ENCODE measurements around the gene TMCO2.
"Not testable (repeated sequence)": the region's sequence is repeated elsewhere in the genome, so short reads cannot be mapped to it uniquely, and the experiment has no call there.

Gene TMCO2

DNA sequence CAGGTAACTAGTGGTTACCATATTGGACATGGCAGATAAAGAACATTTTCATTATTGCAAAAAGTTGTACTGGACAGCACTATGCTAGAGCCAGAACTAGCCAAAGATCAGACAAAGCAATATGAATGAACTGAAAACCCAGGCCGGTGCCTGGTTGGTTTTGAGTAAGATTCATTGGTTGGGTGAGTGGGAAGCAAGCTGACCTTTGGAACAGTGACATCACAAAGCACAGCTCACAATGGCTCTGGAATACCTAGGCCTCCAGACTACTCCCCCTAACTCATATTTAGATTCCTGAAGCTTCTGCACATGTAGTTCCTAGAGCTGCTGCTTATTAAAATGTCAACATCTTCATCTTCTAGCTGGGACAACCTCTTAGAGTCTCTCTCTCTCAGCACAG is at the start of gene TMCO2:
TMCO2 (plus strand) TSS at position 283 of the 400 bp plus-strand sequence; CDS start at position 340, 57 bp downstream.
- no peak for DNase-seq

DNA sequence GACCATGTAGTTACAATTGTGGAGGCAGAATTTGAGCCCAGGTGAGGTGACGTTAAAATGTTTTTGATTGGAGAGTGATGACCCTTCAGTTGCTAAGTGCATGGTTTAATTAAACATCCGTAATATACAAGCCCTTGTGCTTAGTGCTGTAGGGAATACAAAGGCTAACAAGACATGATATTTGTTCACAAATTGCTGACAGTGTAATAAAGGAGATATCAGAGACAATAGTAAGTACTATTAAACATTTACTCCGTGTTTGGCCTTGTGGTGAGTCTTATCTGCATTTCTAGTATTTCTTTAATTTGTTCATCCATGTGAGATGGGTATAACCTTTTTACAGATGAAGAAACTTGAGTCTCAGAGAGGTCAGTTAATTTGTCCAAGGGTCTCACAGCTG is 48.6 kb upstream of the TMCO2 start:
- no peak for DNase-seq

DNA sequence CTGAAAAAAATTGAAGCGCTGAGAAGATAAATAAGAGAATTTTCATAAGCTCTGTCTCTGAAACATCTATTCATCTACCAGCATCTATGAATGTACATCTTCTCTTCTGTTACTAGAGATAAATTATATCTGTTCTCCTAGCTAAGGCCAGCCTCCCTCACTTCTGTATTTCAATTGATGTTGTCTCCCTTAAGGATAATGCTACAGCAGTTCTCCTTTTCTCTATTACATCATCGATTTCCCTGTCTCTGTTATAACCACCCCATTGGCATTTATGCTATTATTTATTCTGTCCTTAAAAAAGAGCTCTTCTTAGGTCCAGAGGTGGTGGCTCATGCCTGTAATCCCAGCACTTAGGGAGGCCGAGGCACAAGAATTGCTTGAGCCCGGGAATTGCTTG is 42.9 kb upstream of the TMCO2 start:
- no peak for DNase-seq

DNA sequence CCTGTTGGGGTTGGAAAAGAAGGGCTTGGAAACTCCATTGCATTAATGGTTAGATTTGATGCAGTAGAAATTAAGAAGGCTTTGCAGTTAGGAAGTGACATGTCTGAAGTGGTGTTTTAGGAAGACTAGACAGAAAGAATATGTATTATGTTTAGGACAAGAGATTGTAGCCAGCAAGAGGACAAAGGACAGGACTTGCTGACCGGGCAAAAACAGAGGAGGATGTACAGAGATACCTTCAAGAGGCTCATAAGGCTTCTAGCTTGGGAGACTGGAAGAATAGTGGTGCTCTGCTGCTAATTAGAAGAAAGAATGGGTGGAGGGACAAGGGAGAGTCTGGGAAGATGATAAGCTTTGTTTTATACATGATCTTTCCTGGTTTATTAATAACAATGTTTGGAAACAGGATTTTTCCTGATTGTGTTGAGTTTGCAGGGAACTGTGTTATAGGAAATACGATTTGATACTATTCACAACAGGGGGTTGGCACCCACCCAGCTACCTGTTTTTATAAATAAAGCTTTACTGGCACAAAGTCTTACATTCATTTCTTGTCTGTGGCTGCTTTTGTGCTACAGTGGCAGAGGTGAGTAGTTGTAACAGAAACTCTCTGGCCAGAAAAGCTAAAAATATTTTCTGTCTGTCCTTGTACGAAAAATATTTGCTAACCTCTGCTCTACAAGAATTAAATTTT is 37.1 kb upstream of the TMCO2 start:
- DNase-seq: no peak

DNA sequence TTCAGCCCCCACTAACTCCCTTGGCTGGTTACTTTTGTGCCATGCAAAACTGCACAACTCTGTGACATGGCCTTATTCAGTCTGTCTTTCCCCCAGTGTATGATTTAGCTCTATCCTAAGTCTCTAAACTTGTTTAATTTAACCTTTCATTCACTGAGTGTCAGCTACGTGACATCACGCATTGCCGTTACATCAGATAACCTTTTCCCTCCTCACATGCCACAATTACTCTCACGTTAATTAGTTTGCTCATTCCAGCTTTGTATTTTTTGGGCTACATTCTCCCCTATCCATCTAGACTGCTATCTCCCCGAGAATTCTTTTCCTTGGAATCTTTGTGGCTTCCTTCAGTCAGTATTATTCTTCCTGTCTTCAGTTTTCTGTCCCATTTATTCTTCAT is 29.4 kb upstream of the TMCO2 start:
- no peak for DNase-seq

DNA sequence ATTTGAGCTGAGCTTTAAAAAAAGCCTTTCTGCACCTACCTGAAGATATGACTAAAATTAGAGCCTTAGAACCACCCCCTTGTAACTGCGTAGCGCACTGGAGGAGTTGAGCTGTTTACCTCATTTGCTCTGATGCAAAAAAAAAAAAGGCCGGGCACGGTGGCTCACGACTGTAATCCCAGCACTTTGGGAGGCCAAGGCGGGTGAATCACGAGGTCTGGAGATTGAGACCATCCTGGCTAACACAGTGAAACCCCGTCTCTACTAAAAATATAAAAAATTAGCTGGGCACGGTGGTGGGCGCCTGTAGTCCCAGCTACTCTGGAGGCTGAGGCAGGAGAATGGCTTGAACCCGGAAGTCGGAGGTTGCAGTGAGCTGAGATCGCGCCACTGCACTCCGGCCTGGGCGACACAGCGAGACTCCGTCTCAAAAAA is 26.2 kb upstream of the TMCO2 start:
- not testable (repeated sequence) for DNase-seq

DNA sequence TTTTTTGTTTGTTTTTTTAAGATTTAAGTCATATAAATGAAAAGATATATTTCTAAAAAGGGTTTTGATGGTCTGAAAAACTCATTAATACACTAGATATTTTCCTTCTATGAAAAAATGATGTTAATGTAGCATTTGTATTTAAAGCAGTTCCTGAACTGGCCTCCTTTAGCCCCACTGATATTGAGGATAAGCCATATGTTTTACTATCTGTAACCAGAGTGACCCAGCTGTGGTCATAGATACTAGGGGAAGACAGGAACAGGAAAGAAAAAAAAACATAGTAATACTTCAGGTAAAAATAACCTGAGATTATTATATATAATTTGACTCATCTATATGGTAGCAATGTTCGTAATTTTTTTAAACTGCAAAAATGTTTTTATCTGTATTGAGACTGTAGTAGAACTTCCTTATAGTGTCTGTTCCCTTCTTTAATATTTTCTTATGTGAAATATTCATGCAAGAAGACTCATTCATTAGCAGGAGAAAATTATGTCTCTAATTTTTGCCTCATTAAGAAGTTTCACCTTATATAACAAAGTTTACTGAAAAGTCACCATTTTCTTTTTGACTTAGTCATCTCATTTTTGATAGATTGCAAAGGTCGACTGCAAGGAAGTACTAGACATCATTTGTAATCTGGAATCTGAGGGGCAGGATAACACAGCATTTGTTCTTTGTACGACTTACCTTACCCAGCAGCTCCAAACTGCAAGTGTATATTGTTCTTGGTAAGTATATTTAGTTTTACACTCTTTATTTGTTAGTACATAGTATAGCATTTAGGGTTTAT is 25.6 kb upstream of the TMCO2 start:
- DNase-seq: no peak

DNA sequence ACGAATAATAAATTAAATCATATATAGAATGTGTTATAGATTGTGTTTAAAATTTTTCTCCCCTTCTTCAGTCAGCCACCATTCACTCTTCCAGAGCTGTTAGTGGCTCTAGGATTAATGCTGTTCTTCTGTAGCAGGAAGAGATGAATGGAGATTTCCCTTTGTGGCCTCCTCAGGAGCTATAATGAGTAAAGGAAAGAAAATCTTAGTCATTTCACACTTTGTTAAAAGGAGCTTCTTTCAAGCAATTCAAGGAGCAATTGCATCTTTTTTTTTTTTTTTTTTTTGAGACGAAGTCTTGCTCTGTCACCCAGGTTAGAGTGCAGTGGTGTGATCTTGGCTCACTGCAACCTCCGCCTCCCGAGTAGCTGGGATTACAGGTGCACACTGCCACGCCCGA is 23.7 kb upstream of the TMCO2 start:
- DNase-seq: no peak

DNA sequence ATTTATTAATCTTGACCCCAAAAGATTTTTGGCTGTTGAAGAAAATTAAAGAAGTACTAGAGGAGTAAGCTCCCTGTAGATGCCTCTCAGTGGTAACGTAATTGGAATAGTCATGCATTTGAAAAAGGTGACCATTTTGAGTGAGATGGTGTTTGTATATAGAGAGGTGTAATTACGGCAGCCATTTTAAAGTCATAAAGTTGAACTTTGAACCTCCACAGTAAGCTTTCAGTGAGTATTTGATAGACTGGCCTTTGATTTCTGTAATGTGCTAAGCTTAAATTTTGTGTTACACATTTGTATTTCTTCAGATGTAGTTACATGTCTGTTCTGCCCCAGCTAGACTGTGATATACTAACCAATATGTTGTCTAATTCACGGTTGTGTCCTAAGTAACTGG is 21.5 kb upstream of the TMCO2 start:
- no peak for DNase-seq

DNA sequence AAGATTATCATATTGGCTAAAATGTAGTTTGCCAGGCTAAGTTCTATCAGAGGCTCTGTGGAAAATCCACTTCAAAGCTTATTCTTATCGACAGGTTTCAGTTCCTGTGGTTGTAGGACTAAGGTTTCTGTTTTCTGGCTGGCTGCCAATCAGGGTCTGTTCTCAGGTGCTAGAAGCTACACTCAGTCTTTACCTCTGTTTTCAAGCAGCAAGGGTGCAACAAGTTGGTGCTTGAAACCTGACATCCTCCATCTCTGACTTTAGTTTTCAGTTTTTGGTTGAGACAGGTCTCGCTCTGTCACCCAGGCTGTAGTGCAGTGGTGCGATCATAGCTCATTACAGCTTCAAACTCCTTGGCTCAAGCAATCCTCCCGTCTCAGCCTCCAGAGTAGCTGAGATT is 15.3 kb upstream of the TMCO2 start:
- no peak for DNase-seq

DNA sequence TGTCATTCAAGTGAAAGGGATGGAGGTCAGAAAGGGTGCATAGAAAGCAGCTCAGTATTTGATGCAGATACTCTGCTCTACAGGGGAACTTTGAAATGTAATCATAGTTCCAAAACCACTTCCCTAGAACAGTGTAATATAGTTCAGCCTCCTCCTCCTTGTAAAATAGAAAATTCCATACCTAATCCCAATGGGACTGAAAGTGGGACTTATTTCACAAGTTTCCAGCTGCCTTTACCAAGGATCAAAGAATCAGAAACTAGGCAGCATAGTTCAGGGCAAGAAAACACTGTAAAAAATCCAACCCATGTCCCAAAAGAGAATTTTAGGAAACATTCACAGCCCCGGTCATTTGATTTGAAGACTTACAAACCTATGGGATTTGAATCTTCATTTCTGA is 8.1 kb upstream of the TMCO2 start:
- no peak for DNase-seq

DNA sequence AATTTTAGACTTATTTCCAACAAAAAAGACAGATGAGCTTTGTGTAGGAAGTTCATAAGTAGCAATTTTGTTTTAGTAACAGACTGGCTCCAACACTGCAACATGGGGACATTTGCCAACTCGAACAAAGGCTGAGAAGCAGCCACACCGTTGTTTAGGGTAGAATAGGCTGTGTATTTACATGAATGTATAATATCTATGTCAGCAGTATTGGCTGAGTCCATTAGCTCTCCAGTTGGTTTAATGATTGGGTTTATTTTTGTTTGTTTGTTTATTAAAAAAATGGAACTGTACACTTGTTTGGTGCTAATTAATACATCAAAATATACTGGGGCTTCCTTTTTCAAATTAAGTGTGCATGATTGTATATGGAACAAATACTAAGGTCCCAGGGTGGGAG is 7.3 kb upstream of the TMCO2 start:
- no peak for DNase-seq

DNA sequence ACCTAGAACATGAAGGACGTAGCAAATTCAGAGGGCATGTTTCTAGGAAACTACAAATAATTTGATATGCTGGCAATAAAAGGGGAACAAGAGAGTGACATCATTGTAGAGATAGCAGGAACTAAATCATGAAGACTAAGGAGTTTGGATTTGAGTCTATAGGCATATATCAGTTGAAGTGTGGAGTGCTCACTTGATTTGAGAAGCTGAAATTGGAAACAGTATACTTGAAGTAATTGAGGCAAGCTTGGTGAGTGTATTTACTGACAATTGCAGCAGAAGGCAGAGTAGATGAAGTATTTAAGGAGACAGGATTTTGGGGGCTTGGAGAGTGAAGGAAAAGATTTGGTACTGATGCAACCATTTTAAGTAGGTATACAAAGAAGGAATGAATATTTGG is 6.4 kb upstream of the TMCO2 start:
- DNase-seq: no peak

DNA sequence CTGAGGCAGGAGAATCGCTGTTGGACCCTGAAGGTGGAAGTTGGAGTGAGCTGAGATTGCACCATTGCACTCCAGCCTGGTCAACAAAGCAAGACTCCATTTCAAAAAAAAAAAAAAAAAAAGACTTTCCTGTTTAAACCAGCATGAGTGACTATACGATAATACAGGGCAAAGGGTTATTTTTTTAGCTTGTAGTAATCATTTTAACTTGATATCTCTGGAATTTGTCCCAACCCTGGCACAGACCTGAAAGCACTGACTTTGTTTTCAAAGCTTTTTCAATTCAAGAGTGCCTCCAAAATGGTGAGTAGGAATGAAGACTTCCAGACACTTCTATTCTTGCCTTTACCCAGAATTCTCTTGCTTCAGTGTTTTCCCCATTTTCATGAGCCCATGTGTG is 4.4 kb upstream of the TMCO2 start:
- DNase-seq: no peak

DNA sequence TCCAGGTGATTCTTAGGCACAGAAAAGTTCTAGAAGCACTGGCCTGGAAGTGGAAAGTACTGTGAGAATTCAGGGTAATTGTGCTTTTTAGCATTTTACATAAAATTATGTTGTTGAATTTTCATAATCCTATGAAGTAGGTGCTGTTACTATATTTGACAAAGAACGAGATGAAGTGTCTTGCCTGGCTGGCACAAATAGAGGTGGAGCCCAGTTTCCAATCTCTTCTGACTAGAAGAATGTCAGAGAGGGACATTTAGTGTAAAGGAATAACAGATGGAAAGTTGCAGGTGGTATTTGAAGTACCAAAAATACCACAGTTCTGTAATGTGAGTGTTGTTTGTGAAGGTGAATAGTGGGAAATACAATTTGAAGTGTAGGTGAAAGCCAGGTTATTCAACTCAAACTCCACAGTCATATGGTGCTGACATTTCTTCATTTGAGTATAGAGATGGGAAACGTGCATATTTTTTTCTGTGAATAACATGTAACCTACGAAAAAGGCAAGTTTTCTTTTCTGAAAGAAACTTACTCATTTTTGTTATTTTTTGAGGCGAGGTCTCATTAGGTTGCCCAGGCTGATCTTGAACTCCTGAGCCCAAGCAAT is 3.5 kb upstream of the TMCO2 start:
- DNase-seq: no peak

DNA sequence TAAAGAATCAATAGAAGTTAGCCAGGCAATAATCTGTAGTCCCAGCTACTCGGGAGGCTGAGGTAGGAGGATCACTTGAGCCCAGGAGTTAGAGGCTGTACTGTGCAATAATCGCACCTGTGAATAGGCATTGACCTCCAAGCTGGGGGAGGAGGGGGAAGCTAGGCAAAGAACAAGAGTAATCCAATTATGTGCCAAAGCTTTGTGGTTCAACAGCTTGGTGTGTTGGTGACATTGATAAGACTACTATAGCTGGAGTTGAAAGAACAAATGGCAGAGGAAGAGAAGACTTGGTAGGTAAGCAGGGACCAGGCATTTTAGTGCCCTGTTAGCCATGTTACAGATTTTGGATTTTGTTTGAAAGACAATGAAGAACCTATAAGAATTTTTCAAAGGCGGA is 2.1 kb upstream of the TMCO2 start:
- no peak for DNase-seq

DNA sequence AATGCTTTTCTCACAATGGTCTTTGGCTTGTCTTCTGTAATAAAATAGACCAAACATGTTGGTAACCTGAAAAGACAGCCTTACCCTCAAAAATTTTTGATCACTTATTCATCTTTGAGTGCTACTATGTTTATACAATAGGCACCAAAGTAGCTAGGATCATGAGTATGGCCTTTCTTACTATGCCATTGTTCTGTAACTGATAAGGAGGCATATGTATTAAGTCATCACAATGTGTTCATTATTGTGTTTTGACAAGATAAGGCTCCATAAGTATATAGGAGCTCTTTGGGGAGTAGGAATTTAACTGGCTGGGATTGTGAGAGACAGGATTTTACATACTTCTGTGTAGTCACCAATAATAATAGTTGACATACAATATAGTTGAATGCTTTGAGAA is 675 bp downstream of the TMCO2 start:
- DNase-seq: no peak

DNA sequence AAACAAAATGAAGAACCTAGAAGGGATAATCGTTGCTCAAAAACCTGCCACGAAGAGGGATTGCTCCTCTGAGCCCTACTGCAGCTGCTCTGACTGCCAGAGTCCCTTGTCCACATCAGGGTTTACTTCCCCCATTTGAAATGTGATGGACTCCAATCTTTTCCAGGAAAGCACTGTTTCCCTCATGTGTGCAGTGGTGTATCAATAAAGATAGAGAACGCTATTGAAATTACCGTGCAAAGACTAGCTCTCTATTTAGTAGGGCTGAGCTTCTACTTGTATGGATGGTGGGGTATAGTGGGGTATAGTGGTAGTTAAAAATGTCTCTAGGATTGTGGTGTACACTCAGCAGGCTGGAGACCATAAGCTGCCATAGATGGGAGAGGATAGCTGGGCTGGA is 3.7 kb downstream of the TMCO2 start:
- DNase-seq: no peak

DNA sequence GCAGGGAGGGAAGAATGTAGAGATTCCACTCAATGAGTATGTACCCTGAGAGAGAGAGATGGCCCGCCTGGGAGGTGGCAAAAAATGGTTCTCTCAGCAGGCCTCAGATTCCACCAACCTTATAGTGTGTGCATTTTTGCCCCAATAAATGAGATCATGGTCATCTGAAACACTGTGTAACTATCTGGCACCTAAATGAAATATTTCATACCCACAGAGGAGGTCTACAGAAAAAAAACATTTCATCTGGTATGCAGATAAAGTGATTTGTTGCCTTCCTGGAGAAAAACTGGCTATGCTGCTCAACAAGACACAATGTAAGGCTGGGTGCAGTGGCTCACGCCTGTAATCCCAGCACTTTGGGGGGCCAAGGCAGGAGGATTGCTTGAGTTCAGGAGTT is 4.9 kb downstream of the TMCO2 start:
- no peak for DNase-seq

DNA sequence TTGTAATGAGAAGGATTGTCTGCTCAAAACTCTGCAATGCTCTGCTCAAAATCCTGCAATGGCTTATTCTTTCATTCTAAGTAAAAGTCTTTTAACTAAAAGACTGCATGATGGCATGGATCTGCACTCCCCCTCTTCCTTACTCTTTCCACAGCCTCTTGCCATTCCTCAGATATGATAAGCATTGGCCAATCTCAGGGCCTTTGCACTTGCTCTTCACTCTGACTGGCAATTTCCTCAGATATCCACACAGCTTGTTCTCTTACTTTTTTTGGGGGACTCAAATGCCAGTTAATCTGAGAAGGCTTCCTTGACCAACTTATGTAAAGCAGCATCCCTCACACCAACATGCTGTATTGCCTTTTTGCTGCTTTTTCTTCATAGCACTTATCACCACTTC is 7.5 kb downstream of the TMCO2 start:
- DNase-seq: no peak

DNA sequence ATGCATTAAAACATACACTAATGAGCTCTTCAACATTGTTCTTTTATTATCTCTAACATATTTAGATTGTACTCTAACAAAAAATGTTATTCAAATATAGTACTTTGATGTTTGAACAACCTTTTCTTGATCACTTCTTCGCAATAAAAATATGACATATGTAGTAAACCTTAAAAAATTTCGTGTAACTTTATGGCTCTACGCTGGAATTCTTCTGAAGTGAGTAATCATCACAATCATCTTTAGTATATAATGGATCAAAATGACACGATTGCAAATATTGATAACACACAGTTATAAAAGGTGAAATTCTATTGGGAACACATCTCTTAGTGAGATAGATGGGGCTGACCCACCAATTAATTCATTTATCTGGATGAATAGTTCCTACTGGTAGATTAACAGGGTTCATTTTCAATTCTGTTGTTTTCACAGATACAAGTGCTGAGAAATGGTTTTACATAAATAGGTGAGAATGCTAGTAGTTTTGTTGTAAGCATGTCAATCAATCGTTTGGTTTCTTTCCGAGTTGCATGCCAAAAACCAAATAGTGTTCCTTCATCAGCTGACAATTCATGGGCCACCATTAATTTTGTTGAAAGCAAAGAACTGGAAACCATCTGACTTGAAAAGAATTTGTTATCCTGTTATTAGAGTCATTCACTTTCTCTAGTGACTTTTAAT is 8.8 kb downstream of the TMCO2 start:
- no peak for DNase-seq

DNA sequence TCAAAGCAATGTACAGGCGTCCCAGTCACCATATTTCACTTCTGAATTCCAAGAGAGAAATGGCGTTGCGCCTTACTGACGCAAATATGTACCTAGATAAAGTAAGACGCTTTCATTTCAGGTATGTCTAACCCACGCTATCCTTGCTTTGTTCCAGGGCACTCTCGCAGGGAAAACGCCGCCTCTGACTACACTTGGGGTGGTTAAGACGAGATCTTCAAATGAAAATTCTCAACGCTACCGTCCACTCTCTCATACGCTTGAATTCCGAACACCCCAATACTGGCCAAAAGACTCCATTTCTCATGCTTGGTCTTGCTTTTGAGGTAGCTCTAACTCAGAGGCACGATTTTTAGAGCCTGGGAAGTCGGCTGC is 9.6 kb downstream of the TMCO2 start:
- DNase-seq: no peak

DNA sequence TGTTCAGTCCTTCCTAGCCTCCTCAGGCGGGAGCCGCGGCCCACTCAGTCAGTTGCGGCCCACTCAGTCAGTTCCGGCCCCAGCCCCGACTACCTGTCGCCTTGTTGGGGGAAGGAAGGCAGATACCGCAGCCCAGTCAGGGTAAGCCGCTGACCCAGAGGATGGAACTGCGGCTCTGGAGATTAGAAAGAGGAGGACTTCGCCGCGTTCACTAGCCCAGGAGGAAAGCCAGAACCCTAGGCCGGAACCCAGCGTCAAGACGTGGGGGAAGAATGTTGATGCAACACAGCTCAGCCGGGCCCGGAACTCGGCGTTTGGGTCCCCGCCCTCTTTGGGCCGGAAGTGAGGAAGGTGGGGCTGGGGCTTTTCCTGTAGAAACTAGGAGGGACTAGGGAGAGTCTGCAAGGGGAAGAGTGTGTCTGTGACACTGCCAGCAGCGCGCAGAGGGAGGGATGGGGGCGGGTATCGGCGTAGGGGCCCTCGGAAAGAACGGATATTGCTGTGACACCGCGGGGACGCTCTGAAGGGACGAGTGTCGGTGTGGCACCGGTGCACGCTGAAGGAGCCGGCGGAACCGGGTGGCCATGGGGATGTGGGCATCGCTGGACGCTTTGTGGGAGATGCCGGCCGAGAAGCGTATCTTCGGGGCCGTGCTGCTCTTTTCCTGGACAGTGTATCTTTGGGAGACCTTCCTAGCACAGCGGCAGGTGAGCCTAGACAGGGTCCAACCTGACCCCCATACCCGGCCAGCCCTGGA is 10.1 kb downstream of the TMCO2 start, which contains the start of gene ZMPSTE24:
ZMPSTE24 (plus strand) TSS at position 549 of the 757 bp plus-strand sequence; CDS start at position 585, 36 bp downstream.
- peak; percentile 78 for DNase-seq
